ENCODE data around the gene CPA2.

Gene CPA2

DNA sequence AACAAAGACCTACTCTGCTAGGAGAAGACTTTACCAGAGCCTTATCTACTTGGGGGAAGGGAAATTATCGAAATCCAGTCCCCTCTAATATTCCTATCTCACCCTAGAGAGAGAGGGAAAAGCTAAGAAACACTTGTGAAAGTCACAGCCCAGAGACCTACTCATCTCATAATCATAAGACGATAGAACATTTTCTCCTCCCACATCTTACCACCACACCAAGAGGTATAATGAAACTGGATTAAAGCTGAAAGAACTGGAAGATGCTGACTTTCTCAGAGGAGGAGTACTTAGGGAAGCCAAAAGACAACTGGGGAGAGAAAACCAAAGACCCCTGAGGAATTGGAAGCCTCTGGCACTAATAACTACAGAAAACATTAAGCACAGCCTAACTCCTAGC lies 67.2 kb downstream of the CPA2 start:
- Histone ChIP-seq H3K27ac (no peak overlapping the region), H3K4me3 (ENCODE audit: low read depth in 1 of 2, low read length in 1 of 2) (no peak overlapping the region), H3K9me3 (no peaks in the 10 kb centered on the region), H3K4me1 (ENCODE audit: control insufficient read depth in 1 of 2, insufficient read depth in 1 of 2, low read depth in 1 of 2, low read length in 1 of 2) (no peaks in the 10 kb centered on the region), H3K36me3 (no peaks in the 10 kb centered on the region), H3K27me3 (no peaks in the 10 kb centered on the region)
- TF ChIP-seq, protein P1, sequence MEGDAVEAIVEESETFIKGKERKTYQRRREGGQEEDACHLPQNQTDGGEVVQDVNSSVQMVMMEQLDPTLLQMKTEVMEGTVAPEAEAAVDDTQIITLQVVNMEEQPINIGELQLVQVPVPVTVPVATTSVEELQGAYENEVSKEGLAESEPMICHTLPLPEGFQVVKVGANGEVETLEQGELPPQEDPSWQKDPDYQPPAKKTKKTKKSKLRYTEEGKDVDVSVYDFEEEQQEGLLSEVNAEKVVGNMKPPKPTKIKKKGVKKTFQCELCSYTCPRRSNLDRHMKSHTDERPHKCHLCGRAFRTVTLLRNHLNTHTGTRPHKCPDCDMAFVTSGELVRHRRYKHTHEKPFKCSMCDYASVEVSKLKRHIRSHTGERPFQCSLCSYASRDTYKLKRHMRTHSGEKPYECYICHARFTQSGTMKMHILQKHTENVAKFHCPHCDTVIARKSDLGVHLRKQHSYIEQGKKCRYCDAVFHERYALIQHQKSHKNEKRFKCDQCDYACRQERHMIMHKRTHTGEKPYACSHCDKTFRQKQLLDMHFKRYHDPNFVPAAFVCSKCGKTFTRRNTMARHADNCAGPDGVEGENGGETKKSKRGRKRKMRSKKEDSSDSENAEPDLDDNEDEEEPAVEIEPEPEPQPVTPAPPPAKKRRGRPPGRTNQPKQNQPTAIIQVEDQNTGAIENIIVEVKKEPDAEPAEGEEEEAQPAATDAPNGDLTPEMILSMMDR (IDR thresholded peaks at IDR 0.05), result no peak

DNA sequence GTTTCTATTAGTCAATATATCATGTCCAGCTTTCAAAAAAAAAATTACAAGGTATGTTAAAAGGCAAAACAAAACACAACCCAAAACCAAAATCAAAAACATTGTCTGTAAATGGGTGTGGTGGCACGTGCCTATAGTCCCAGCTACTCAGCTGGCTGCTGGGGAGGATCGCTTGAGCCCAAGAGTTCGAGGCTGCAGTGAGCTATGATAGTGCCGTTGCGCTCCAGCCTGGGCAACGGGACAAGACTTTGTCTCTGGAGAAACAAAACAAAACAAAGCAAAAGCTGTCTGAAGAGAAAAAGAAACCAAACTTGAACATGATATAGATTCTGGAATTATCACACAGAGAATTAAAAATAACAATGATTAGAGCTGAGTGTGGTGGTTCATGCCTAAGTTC lies 67.6 kb downstream of the CPA2 start:
- Histone ChIP-seq H3K4me3 (ENCODE audit: low read depth in 1 of 2, low read length in 1 of 2) (no peak overlapping the region), H3K9me3 (no peaks in the 10 kb centered on the region), H3K4me1 (ENCODE audit: control insufficient read depth in 1 of 2, insufficient read depth in 1 of 2, low read depth in 1 of 2, low read length in 1 of 2) (no peaks in the 10 kb centered on the region), H3K27me3 (no peaks in the 10 kb centered on the region), H3K27ac (no peak overlapping the region), H3K36me3 (no peaks in the 10 kb centered on the region)
- TF ChIP-seq, protein P1 (IDR thresholded peaks at IDR 0.05), result no peak

DNA sequence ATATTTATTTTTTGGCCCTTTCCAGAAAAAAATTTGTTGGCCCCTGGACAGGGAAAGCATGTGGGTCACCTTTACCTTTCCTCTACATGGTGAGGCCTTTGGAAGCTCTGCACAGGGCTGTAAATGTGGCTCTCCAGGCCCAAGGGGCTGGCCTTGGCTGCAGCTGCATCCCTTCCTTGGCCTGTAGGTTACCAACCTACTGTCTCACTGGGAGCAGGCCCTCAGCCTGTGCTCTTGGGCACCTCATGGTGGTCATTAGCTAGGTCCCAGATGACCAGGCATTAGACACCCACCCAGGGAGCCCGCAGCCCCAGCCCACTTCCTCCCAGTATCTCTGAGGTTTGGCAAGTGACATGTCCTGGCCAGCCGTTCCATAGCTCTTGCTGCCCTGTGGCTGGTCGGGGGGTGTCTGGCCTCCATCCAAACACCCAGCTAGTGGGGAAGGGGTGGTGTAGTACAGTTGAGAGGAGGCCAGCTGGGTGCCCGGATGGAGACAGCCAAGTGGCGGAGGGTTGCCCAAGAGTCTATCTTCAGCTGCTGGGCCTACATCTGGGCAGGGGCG lies 70.8 kb downstream of the CPA2 start:
- TF ChIP-seq, protein P1 (IDR thresholded peaks at IDR 0.05), result no peak
- Histone ChIP-seq H3K27ac (no peak overlapping the region), H3K27me3 (no peaks in the 10 kb centered on the region), H3K4me3 (ENCODE audit: low read depth in 1 of 2, low read length in 1 of 2) (no peak overlapping the region), H3K9me3 (no peaks in the 10 kb centered on the region), H3K36me3 (no peaks in the 10 kb centered on the region), H3K4me1 (ENCODE audit: control insufficient read depth in 1 of 2, insufficient read depth in 1 of 2, low read depth in 1 of 2, low read length in 1 of 2) (no peaks in the 10 kb centered on the region)

DNA sequence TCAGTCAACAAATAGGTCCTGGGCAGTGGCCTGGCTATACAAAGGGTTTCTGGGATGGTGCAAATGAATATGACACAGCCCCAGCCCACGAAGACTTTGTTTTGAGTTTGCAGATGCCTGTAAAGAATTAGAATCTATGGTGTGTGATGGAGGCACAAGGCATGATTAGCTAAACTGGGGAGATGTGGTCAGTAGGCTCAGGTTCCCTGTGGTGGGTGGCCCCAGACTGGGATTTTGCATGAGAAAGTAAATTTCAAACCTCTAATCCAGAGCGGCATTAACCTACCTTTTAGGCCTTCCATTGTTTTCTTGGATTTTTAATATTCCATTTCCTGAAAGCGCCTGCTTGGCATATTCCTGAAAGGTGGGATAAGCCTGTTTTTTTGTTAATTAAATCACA lies 71.6 kb downstream of the CPA2 start:
- H3K9me3 ChIP-seq, result no peaks in the 10 kb centered on the region
- TF ChIP-seq, protein P1 (IDR thresholded peaks at IDR 0.05), result no peak
- no peaks in the 10 kb centered on the region for H3K27me3 ChIP-seq
- no peak overlapping the region for H3K27ac ChIP-seq
- H3K4me1 ChIP-seq (ENCODE audit: control insufficient read depth in 1 of 2, insufficient read depth in 1 of 2, low read depth in 1 of 2, low read length in 1 of 2), result no peaks in the 10 kb centered on the region
- H3K4me3 ChIP-seq (ENCODE audit: low read depth in 1 of 2, low read length in 1 of 2), result no peak overlapping the region
- H3K36me3 ChIP-seq, result no peaks in the 10 kb centered on the region

Data from neutrophil (primary cell).